ENCODE results near the gene RAI1. TPM values are rescaled to one million over a fixed set of nuclear protein-coding genes. Genes with fewer than 3 reads are reported as not detected.
A peak's percentile ranks its signal among the peaks of the same experiment; 100 is the strongest.

Gene RAI1
- total RNA-seq, 4 donors from 2014 or later, result 20.3 to 46.1 (median 30.4) TPM

GRCh38 chr17:17782523-17783115 is 101.4 kb downstream of the RAI1 start:
- Histone ChIP-seq H3K9me3 (no peaks in the 10 kb centered on the region), H3K27ac (peak overlapping the region; percentile 49), H3K27me3 (no peaks in the 10 kb centered on the region), H3K36me3 (no peaks in the 10 kb centered on the region), H3K4me3 (peak overlapping the region; percentile 63), H3K4me1 (peaks cover 67% of the 10 kb centered on the region)
- 1% methylated on average over 23 of the region's 57 CpGs for WGBS
- DNase-seq (ENCODE audit: low spot score in 2 of 2), result no peak
- TF ChIP-seq POLR2A (IDR thresholded peaks at IDR 0.05), result no peak
- no peak for TF ChIP-seq POLR2AphosphoS5 (IDR thresholded peaks at IDR 0.05)
- no peak for TF ChIP-seq CTCF (IDR thresholded peaks at IDR 0.05)
- no peak for TF ChIP-seq EP300 (IDR thresholded peaks at IDR 0.05)

- 0% methylated on average over 5 of the region's 75 CpGs for WGBS
- Histone ChIP-seq H3K4me3 (peak overlapping the region; percentile 63), H3K4me1 (peaks cover 61% of the 10 kb centered on the region), H3K27me3 (no peaks in the 10 kb centered on the region), H3K9me3 (no peaks in the 10 kb centered on the region), H3K36me3 (no peaks in the 10 kb centered on the region), H3K27ac (peak overlapping the region; percentile 49)
- TF ChIP-seq CTCF (IDR thresholded peaks at IDR 0.05) (no peak), EP300 (IDR thresholded peaks at IDR 0.05) (no peak), POLR2AphosphoS5 (IDR thresholded peaks at IDR 0.05) (no peak), POLR2A (IDR thresholded peaks at IDR 0.05) (no peak)
- DNase-seq (ENCODE audit: low spot score in 2 of 2), result no peak
Measured at GRCh38 chr17:17783116-17783824, 102.0 kb downstream of the RAI1 start.

GRCh38 chr17:17783825-17784656 is 102.8 kb downstream of the RAI1 start:
- peaks cover 54% of the 10 kb centered on the region for H3K4me1 ChIP-seq
- DNase-seq (ENCODE audit: low spot score in 2 of 2), result no peak
- peak overlapping the region; percentile 63 for H3K4me3 ChIP-seq
- peak overlapping the region; percentile 49 for H3K27ac ChIP-seq
- 16% methylated on average over 31 of the region's 37 CpGs for WGBS
- TF ChIP-seq EP300 (IDR thresholded peaks at IDR 0.05) (no peak), POLR2A (IDR thresholded peaks at IDR 0.05) (no peak), CTCF (IDR thresholded peaks at IDR 0.05) (no peak), POLR2AphosphoS5 (IDR thresholded peaks at IDR 0.05) (no peak)
- no peaks in the 10 kb centered on the region for H3K36me3 ChIP-seq
- H3K27me3 ChIP-seq, result no peaks in the 10 kb centered on the region
- no peaks in the 10 kb centered on the region for H3K9me3 ChIP-seq

GRCh38 chr17:17784657-17785267 is 103.5 kb downstream of the RAI1 start:
- TF ChIP-seq POLR2AphosphoS5 (IDR thresholded peaks at IDR 0.05), result no peak
- TF ChIP-seq EP300 (IDR thresholded peaks at IDR 0.05), result no peak
- no peak for TF ChIP-seq POLR2A (IDR thresholded peaks at IDR 0.05)
- TF ChIP-seq CTCF (IDR thresholded peaks at IDR 0.05), result no peak
- Histone ChIP-seq H3K4me3 (no peak overlapping the region), H3K36me3 (no peaks in the 10 kb centered on the region), H3K27me3 (no peaks in the 10 kb centered on the region), H3K9me3 (no peaks in the 10 kb centered on the region), H3K4me1 (peaks cover 49% of the 10 kb centered on the region), H3K27ac (peak overlapping the region; percentile 28)
- WGBS, result 60% methylated on average over 5 of the region's 7 CpGs
- no peak for DNase-seq (ENCODE audit: low spot score in 2 of 2)

Data from suprapubic skin (tissue), 4 donors.